CD4-positive, alpha-beta T cell treated with Interleukin-15 for 4 hours (primary cell): ENCODE measurements around the gene RCAN3.
"Not testable (repeated sequence)": the region's sequence is repeated elsewhere in the genome, so short reads cannot be mapped to it uniquely, and the experiment has no call there.

Experiments
- DNase-seq: peaks from one replicate; pipeline ENCODE4 v3.0.0-alpha.2; 2020; ENCODE audit warnings: low spot score

The RCAN3 gene

DNA sequence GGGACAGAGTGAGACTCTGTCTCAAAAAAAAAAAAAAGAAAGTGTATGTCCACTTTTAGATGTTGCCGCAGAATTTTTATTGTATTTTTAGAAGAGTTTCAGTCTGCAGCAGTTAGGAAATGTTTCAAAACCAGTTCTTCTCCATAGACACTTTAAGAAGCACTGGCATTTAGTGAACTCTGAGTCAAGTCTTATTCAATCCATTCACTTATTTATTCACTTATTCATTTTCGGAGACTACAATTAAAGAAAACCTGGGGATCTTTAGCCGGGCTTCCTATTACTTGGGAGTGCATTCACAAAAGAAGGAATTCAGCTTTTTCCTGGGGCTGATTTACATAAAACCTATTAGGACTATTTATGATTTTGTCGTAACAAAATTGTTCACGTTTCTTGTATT is 12.3 kb downstream of the RCAN3 start:
- no peak for DNase-seq

DNA sequence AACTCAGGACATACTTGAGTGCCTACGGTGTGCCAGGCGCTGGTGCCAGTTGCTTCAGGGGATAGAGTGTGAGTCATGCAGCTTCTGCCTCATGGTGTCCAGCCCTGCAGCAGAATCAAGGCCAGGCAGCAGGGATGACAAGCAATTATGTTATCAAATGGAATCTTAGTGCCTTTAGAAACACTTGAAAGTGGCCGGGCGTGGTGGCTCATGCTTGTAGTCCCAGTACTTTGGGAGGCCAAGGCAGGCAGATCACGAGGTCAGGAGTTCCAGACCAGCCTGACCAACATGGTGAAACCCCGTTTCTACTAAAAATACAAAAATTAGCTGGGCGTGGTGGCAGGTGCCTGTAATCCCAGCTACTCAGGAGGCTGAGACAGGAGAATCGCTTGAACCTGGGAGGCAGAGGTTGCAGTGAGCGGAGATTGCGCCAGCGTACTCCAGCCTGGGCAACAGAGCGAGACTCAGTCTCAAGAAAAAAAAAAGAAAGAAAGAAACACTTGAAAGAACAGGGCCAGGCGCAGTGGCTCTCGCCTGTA is 13.1 kb downstream of the RCAN3 start:
- DNase-seq: not testable (repeated sequence)

DNA sequence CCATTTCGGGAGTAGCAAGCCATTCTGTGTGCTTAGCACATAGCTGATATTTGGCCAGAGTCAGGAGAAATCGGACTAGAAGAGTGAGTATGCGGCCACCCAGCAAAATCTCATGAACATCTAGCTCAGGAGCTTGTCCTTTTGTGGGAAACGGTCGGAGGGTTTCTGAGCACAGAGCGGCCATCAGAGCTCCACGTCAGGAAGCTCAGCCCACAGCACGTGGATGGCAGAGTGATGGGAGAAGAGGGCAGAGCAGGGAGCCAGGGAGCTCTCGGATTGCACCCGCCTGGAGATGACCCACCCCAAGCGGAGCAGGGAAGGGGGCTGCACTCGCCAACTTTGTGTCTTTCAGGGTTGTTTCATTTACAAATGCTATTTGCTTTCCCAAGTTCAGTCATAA is 13.9 kb downstream of the RCAN3 start:
- DNase-seq: no peak

DNA sequence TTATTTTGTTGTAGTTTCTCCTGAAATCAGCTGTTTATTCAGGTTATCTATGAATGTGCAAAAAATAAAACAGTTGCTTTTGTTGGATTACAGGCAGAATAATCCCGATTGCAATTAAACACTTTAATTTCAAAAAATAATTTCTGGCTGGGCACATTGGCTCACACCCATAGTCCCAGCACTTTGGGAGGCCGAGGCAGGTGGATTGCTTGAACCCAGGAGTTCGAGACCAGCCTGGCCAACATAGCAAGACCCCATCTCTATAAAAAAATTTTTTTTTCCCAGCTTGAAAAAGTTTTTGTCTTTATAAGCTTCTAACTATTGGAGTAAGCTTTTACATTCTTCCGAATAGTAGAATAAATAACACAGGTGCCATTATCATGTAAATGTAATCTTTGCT is 15.3 kb downstream of the RCAN3 start:
- DNase-seq: no peak

DNA sequence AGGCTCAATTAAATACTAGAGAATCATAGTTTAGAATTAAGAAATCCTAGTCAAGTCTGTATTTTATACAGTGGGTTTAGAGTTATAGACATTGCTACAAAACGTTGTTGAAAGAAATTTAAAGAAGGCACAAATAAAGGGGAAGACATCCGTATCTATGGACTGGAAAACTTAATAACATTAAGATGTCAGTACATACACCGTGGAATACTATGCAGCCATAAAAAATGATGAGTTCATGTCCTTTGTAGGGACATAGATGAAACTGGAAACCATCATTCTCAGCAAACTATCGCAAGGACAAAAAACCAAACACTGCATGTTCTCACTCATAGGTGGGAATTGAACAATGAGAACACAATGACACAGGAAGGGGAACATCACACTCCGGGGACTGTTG is 17.6 kb downstream of the RCAN3 start:
- DNase-seq: not testable (repeated sequence)

DNA sequence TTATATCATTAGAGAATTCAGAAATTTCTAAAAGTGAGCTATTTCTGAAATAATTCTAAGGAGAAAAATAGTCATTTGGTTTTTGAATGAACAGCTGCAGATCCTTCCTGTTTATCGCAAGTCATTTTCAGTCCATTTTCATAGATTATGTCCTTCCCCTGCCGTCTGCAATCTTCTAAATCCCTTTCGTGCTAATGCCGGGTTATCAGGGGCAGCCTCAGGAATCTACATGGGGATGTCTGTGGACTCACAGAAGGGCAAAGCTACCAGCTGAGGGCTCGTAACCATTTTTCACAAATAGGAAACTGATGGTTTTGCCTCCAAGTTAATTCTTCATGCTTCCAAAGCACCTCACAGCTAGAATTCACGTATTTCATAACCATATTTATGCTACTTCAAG is 23.0 kb downstream of the RCAN3 start:
- DNase-seq: no peak

DNA sequence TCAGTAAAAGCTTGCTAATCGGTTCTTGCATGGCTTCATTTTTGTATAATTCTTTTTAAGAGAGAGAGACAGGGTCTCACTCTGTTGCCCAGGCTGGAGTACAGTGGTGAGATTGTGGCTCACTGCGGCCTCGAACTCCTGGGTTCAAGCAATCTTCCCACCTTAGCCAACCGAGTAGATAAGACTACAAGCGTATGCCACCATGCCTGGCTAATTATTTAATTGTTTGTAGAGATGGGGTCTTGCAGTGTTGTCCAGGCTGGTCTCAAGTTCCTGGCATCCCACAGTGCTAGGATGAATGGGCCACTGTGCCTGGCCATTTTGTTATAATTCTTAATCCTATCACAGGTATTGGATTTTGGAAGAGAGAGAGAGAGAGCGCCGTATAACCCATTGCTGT is 23.4 kb downstream of the RCAN3 start:
- DNase-seq: no peak

DNA sequence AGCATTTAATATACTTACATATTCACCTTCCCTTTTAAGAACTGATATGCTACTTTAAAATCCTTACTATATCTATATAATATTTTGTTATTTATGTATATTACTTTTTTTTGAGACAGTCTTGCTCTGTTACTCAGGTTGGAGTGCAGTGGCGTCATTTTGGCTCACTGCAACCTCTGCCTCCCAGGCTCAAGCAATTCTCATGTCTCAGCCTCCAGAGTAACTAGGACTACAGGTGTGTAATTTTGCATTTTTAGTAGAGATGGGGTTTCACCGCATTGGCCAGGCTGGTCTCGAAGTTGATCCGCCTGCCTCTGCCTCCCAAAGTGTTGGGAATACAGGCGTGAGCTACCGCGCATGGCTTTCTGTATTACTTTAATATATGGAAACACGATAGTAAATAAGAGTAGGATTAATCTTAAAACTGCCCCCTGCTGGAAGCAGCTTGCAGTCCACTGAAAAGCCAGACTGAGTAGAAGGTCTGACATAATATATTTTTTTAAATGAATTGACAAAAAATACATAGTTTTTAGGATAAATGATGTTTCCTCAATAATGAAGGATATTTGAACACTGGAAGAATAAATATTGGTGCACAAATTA is 24.4 kb downstream of the RCAN3 start:
- DNase-seq: peak; percentile 62

DNA sequence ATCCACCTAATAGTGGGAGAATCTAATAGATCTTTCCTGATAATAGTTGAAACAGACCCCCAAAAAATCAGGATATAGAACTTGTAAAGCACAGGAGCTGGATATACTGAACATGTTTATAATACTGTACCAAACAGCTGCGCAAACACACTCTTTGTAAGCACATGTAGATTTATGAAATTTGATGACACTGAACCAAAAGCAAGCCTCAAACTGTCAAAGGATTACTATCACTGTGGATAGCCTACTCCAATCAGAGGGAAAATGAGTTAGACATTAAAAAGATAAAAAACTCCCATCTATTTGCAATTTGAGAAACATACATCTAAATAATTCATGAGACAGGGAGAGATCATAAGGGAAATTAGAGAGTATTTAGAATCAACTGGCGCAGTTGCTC is 26.1 kb downstream of the RCAN3 start:
- no peak for DNase-seq

DNA sequence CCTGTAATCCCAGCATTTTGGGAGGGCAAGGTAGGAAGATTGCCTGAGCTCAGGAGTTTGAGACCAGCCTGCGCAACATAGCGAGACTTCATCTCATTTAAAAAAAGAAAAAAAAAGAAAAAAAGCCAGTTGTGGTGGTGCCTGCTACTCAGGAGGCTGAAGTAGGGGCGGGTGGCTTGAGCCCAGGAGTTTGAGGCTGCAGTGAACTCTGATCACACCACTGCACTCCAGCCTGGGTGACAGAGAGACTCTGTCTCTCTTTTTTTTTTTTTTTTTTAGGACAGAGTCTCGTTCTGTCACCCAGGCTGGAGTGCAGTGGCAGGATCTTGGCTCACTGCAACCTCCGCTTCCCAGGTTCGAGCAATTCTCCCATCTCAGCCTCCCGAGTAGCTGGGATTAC is 26.7 kb downstream of the RCAN3 start:
- not testable (repeated sequence) for DNase-seq

DNA sequence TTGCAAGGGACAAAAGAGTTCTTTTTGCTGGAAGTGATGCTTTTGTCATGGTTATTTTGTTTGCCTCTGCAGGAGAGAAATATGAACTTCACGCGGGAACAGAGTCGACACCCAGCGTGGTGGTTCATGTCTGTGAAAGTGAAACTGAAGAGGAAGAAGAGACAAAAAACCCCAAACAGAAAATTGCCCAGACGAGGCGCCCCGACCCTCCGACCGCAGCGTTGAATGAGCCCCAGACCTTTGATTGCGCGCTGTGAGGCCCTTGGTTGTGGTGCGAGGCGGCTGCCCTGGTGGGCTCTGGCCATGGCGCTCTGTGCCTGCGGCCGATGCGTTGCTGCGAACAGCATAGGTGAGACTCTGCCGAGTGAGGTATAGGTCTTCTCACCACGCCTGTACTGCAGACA is 32.4 kb downstream of the RCAN3 start:
- peak; percentile 74 for DNase-seq

DNA sequence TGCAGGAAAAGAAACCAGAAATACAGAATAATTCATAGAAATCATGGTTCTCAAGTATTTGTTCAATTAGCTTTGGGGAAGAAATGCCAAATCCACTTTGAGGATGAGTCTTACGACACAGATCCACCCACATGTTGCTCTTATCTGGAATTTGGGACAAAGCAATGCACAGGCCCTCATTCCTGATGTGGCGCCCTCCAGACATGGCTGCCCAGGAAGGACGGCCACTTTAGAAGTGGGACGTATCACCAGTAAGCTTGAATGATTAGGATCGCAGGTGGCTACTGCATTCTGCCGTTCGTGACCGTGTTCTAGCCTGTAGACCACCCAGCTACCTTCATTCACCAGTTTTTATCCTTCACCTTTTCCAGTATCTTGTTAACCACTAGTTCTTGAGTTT is 33.1 kb downstream of the RCAN3 start:
- no peak for DNase-seq

DNA sequence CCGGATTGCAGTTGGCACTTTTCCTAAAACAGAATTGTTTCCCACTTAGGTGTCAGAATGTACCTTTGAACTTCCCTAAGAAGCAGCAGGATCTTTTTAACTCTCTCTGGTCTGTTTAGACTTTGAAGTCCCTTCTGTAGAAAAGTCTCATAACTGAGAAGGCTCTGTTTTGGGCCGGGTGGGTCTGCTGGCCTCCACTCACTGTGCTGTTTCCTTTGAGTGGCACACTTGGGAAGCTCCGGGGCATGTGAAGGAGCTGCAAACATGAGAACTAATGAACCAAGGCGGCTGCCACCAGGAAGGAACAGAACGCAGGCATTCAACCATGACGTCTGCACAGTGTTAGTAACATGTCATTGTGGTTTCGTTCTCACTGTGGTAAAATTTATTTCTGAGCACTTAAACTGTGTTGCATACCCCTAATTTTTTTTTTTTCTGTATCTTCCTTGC is 33.8 kb downstream of the RCAN3 start:
- peak; percentile 58 for DNase-seq

DNA sequence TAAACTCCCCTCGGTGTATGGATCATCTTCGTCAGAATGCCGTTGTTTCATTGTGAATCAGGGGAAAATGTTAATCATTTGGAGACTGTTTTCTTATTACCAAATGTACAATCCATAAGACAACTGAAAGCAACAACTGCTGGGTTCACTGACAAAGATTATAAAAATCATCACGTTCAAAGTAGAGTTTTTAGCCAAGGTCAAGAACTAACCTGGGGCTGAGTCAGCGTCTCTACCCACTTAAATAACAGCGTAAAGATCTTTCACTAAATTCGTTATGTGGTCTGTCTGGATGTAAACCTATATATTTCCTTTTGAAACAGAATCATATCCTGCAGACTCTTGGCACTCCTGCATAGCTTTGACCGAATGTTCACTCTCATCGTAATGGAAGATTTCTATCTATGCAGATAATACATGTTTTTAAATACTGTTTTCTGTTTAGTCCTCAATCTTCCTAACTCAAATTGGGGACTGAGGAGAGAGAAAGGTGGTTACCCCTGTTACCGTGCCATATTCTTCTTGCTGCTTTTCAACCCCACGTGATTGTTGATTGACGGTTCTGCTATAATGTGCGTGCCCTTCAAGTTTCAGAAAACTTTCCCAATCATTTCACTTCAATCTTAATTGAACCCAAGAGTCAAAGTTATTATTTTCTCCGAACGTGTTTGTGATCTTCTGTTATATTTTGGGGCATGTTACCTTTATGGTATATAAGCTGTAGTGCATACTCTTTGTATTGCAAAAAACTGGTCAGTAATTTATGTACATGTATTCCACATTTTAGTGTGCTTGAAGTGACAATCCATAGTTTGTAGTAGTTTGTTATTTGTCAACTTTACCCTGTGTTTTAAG is 37.6 kb downstream of the RCAN3 start:
- no peak for DNase-seq

DNA sequence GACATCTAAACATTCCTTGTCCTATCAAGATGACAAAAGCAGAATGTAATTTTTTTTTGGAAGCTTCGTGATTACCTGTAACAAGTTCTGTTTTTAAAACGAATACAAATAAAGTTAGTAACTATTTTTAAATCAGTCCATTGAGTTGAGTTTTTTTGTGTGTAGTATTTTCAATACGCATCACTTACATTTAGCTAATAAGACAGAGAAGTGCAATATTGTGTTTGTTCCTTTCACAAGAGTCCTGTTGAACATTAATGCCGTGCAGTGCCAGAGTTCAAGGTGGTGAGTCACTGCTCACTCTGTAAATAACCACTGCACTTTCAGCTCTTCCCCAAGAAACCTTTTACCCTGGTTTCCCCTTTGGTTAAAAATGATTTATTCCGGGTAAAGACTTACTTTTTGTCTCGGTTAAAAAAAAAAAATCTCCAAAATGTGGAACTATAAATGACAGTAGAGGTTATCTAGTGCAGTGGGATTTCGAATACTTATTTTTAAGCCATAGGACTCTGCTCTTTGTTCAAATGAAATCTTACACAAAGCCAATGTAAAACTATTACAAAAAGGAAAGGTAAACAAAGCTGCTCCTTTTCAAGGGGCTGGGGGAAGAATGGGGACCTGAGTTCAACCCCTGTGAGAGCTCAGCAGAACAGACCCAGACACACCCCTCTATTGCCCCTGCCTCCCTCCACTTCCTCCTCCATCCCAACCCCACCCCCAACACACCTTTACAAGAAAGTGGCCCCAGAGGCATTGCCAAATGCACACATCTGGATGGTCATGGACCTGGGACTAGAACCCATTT is 38.5 kb downstream of the RCAN3 start:
- peak; percentile 27 for DNase-seq

DNA sequence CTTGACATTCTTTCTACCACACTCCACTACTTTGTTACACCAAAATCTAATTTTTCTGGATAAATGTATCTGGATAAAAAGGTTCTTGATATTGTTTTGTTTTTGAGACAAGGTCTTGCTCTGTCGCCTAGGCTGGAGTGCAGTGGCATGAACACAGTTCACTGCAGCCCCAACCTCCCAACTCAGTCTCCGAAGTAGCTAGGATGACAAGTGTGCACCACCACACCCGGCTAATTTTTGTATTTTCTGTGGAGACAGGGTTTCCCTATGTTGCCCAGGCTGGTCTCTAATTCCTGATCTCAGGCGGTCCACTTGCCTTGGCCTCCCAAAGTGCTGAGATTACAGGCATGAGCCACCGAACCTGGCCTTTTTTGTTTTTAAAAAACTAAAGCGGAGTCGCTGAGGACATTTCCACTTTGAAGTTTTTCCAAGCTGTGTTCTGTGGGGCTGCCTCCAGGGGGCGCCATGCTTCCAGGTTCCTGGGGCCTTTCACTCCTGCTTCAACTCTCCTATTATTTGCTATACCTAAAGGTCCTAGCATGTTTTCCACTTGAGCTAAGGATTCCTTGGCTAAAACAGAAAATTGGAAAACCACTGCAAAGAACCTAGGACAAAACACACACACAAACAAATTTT is 39.2 kb downstream of the RCAN3 start:
- DNase-seq: no peak

DNA sequence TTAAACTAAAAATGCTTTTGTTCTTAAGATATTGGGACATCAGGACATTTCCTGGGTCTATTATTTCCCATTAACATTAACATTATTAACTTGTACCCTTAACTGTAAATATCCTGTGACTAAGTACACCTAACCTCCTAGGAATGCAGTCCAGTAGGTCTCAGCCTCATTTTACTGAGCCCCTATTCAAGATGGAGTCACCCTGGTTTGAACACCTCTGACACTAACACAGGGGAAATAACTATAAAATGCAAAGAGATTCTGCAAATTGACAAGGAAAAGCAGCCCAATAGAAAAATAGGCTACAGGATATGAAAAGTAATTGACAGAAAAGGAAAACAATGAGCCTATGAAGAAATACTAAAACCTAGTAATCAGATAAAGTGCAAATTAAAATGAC is 41.6 kb downstream of the RCAN3 start:
- DNase-seq: no peak

DNA sequence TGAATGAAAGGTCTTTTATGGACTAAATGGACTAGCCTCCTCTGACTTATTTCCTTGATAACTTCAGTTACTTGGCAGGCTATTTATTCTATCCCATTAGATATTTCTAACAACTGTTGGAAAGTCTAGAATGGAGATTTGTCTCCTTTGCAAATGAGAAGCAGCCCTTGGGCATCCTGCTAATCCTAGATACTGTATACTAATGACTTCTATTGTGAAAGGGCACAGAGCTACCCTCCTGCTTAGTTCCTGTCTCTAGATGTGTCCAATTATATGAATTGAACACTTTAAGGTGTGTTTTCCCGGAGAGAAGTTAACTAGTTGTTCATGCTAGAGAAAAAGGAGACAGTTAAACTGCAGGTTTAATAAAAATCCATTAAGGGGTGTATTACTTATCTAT is 43.0 kb downstream of the RCAN3 start:
- DNase-seq: no peak

DNA sequence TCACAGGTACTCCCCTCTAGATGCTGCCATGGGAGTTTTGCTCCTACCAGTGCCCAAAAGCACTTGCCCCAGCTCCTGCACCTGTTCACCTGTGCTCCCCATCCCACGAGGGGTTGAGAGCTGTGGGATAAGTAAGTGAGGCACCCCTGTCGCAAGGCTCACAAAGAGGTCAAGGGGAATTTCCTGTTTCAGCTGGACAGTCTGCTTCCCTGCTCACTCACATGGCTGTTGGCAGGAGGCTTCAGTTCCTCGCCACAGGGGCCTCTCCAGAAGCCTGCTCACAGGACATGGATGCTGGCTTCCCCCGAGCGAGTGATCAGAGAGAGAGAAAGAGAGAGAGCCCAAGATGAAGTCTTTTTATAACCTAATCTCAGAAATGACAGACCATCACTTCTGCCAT is 44.6 kb downstream of the RCAN3 start:
- DNase-seq: no peak

DNA sequence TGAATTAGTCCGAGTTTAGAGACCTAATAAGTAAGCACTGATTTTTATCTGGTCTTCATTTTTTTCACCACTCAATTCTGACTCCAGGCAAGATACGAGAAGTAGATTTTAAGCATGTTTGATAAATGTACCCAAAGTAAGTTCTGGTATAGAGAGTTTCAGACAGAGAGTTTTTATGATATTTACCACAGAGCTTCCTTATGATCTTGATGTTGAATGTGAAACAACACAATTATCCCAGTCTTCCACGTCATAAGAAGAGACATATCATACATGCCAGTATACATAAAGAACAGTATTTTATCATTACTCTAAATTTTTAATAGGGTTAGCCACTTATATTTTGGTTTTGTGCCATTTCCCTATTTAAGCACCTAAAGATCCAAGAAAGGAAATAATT is 45.4 kb downstream of the RCAN3 start:
- DNase-seq: no peak

DNA sequence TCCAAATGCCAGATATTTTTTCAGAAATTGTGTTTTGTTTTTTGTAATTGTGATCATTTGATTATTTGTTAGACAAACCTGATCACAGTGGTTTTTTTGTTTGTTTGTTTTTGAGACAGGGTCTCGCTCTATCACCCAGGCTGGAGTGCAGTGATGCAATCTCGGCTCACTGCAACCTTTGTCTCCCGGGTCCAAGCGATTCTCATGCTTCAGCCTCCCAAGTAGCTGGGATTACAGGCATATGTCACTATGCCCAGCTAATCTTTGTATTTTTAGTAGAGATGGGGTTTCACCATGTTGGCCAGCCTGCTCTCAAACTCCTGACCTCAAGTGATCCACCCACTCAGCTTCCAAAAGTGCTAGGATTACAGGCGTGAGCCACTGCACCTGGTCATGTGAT is 46.6 kb downstream of the RCAN3 start:
- not testable (repeated sequence) for DNase-seq

DNA sequence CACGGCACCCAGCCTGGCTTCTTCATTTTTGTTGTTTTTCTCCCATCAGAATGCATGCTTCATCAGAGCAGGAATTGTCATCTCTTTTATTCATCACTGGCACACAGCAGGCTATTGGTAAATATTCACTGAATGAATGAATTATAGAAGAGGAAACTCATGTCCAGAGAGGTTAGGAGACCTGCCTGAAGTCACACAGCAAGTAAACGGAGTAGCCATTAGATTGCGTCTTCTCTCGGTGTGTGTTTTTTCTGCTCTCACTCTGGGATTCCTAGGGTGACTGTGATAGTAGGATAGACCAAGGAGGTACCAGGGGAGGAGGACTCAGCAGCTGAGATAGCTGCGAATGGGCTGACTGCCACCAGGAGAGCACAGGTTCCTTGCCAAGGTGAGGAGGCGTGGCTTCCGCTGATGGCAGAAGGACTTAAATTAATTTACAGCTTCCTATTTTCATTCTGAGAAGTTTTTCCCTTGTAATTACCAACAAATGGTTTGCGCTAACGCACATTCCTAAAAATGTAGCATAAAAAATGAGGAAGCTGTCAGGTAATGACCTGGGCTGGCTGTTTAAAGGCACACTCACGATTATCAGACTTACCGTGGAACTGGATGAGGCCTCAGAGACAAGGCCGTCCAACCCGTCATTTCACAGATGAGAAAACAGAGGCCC is 48.8 kb downstream of the RCAN3 start:
- DNase-seq: no peak
